IMR-90 (cell line): ENCODE results near the gene MDFI. TPM values are rescaled to one million over a fixed set of nuclear protein-coding genes. Genes with fewer than 3 reads are reported as not detected.

Source experiments
- ATAC-seq: fragments of 200-7000 bp; cut with Tn5 transposase; 2 replicates; pipeline ENCODE4 v1.9.1; 2020; ENCODE audit warnings: low read depth, mild to moderate bottlenecking, moderate library complexity
- BruUV-seq: library from RNA; stranded (reverse); fragments of 400-500 nt; replicated peaks from 2 replicates; lab custom pipeline; 2021; lab: Mats Ljungman, UMichigan
- CTCF ChIA-PET: fragments of 300-600 bp; formaldehyde crosslinking; extraction: SDS; loops from one replicate; lab custom pipeline; 2021; ENCODE audit warnings: antibody characterized with exemption; lab: Yijun Ruan, JAX
- POLR2A ChIA-PET: fragments of 300-600 bp; sonication (Branson Sonifier 250); formaldehyde crosslinking; loops from one replicate; lab custom pipeline; 2022; ENCODE audit warnings: antibody characterized with exemption; ENCODE audit not compliant: unreplicated experiment; lab: Charles Lee
- DNase-seq: peaks from one replicate; pipeline ENCODE4 v3.0.0; 2013
- H2AFZ ChIP-seq: replicated peaks from 2 replicates; pipeline ENCODE3; 2013; ENCODE audit warnings: low read length, mild to moderate bottlenecking; ENCODE audit not compliant: poor library complexity
- H2AK5ac ChIP-seq: 2 replicates; pipeline ENCODE4 v1.6.1; 2013; ENCODE audit warnings: low read depth, low read length, inconsistent platforms
- H2AK9ac ChIP-seq: replicated peaks from 2 replicates; pipeline ENCODE3; 2013; ENCODE audit warnings: mild to moderate bottlenecking, low read depth, low read length, moderate library complexity; ENCODE audit not compliant: poor library complexity
- H2BK120ac ChIP-seq: 2 replicates; pipeline ENCODE4 v1.6.1; 2013; ENCODE audit warnings: low read depth, low read length, inconsistent platforms
- H2BK15ac ChIP-seq: 3 replicates; pipeline ENCODE4 v1.6.1; 2013; ENCODE audit warnings: low read depth, low read length, inconsistent platforms
- H2BK20ac ChIP-seq: 2 replicates; pipeline ENCODE4 v1.6.1; 2013; ENCODE audit warnings: low read depth, mild to moderate bottlenecking, inconsistent platforms, low read length, moderate library complexity
- H2BK5ac ChIP-seq: 2 replicates; pipeline ENCODE4 v1.6.1; 2013; ENCODE audit warnings: mild to moderate bottlenecking, low read depth, low read length, inconsistent platforms; ENCODE audit not compliant: poor library complexity, severe bottlenecking
- H3K14ac ChIP-seq: replicated peaks from 2 replicates; pipeline ENCODE4 v1.6.1; 2013; ENCODE audit warnings: low read depth, low read length, inconsistent platforms
- H3K18ac ChIP-seq: 2 replicates; pipeline ENCODE4 v1.6.1; 2013; ENCODE audit warnings: low read depth, low read length, control low read depth
- H3K23ac ChIP-seq: 2 replicates; pipeline ENCODE4 v1.6.1; 2013; ENCODE audit warnings: low read depth, low read length, inconsistent platforms
- H3K27ac ChIP-seq: 2 replicates; pipeline ENCODE4 v1.5.1; 2013; ENCODE audit warnings: mild to moderate bottlenecking, control low read depth, low read length; ENCODE audit not compliant: insufficient read depth
- H3K27me3 ChIP-seq: 2 replicates; pipeline ENCODE4 v1.6.1; 2013; ENCODE audit warnings: low read length; ENCODE audit not compliant: control insufficient read depth, insufficient read depth
- H3K36me3 ChIP-seq: 2 replicates; pipeline ENCODE4 v1.6.1; 2013; ENCODE audit warnings: low read length, mixed read lengths; ENCODE audit not compliant: control insufficient read depth, insufficient read depth
- H3K4ac ChIP-seq: 2 replicates; pipeline ENCODE4 v1.6.1; 2013; ENCODE audit warnings: low read depth, low read length, inconsistent platforms
- H3K4me1 ChIP-seq: 2 replicates; pipeline ENCODE4 v1.6.1; 2013; ENCODE audit warnings: low read length, mixed read lengths; ENCODE audit not compliant: control insufficient read depth, insufficient read depth
- H3K4me2 ChIP-seq: 2 replicates; pipeline ENCODE4 v1.6.1; 2013; ENCODE audit warnings: low read depth, mild to moderate bottlenecking, control low read depth, low read length, moderate library complexity
- H3K4me3 ChIP-seq: 2 replicates; pipeline ENCODE4 v1.5.1; 2013; ENCODE audit warnings: low read depth, mild to moderate bottlenecking, control low read depth, low read length, moderate library complexity; ENCODE audit not compliant: insufficient read depth
- H3K56ac ChIP-seq: 2 replicates; pipeline ENCODE4 v1.6.1; 2013; ENCODE audit warnings: low read length, inconsistent platforms; ENCODE audit not compliant: insufficient read depth; ENCODE audit errors: extremely low read depth
- H3K79me1 ChIP-seq, 2 experiments: 2 replicates each; pipeline ENCODE4 v1.6.1; 2013; ENCODE audit warnings: low read length in 2 of 2, inconsistent platforms in 1 of 2, low read depth in 1 of 2
- H3K9ac ChIP-seq: 2 replicates; pipeline ENCODE4 v1.6.1; 2013; ENCODE audit warnings: low read depth, low read length, control low read depth
- H3K9me1 ChIP-seq: 2 replicates; pipeline ENCODE4 v1.6.1; 2013; ENCODE audit warnings: low read length, inconsistent platforms; ENCODE audit not compliant: insufficient read depth
- H3K9me3 ChIP-seq: 2 replicates; pipeline ENCODE4 v1.6.1; 2013; ENCODE audit warnings: low read length; ENCODE audit not compliant: control insufficient read depth, insufficient read depth
- H4K20me1 ChIP-seq: 2 replicates; pipeline ENCODE4 v1.6.1; 2013; ENCODE audit warnings: low read length, inconsistent platforms; ENCODE audit not compliant: insufficient read depth
- H4K5ac ChIP-seq: 2 replicates; pipeline ENCODE4 v1.6.1; 2013; ENCODE audit warnings: mild to moderate bottlenecking, low read depth, low read length, control low read depth
- H4K8ac ChIP-seq, 2 experiments: 2 replicates each; pipeline ENCODE4 v1.6.1; 2013; ENCODE audit warnings: low read depth in 2 of 2, low read length in 2 of 2, control low read depth in 1 of 2, inconsistent platforms in 1 of 2
- H4K91ac ChIP-seq: 2 replicates; pipeline ENCODE4 v1.6.1; 2013; ENCODE audit warnings: low read depth, low read length, inconsistent platforms; ENCODE audit not compliant: insufficient read depth
- BHLHE40 ChIP-seq: fragments of 150-350 bp; IDR thresholded peaks from 2 replicates; pipeline ENCODE4 v1.6.1; 2016; ENCODE audit warnings: mild to moderate bottlenecking, low read depth, low read length
- CEBPB ChIP-seq: IDR thresholded peaks from 2 replicates; pipeline ENCODE4 v1.6.1; 2012; ENCODE audit warnings: low read depth, low read length, improper control_type of control experiment
- CHD1 ChIP-seq: IDR thresholded peaks from 2 replicates; pipeline ENCODE4 v1.6.1; 2012; ENCODE audit warnings: low read depth, low read length, improper control_type of control experiment
- CTCF ChIP-seq: conservative IDR thresholded peaks from 2 replicates; pipeline ENCODE4 v1.5.1; 2012; ENCODE audit warnings: mild to moderate bottlenecking, low read depth, low read length, improper control_type of control experiment
- ELK1 ChIP-seq: fragments of 150-350 bp; IDR thresholded peaks from 2 replicates; pipeline ENCODE4 v1.6.1; 2016; ENCODE audit warnings: low read depth, mild to moderate bottlenecking, low read length, moderate library complexity, borderline replicate concordance
- FOS ChIP-seq: fragments of 150-350 bp; IDR thresholded peaks from 2 replicates; pipeline ENCODE4 v1.6.1; 2016; ENCODE audit warnings: low read depth, low read length
- MAFK ChIP-seq: IDR thresholded peaks from 2 replicates; pipeline ENCODE4 v1.6.1; 2012; ENCODE audit warnings: low read depth, low read length, improper control_type of control experiment
- MAZ ChIP-seq: IDR thresholded peaks from 2 replicates; pipeline ENCODE4 v1.6.1; 2012; ENCODE audit warnings: low read depth, mild to moderate bottlenecking, low read length, improper control_type of control experiment, moderate library complexity, borderline replicate concordance
- MXI1 ChIP-seq: IDR thresholded peaks from 2 replicates; pipeline ENCODE4 v1.6.1; 2012; ENCODE audit warnings: low read depth, mild to moderate bottlenecking, low read length, moderate library complexity, borderline replicate concordance
- NFE2L2 ChIP-seq: fragments of 150-350 bp; IDR thresholded peaks from 2 replicates; pipeline ENCODE4 v1.6.1; 2016; ENCODE audit warnings: low read depth, mild to moderate bottlenecking, low read length
- POLR2A ChIP-seq: IDR thresholded peaks from 2 replicates; pipeline ENCODE4 v1.6.1; 2012; ENCODE audit warnings: mild to moderate bottlenecking, low read depth, low read length
- RAD21 ChIP-seq: IDR thresholded peaks from 2 replicates; pipeline ENCODE4 v1.6.1; 2012; ENCODE audit warnings: low read length, improper control_type of control experiment
- RCOR1 ChIP-seq: IDR thresholded peaks from 2 replicates; pipeline ENCODE4 v1.6.1; 2012; ENCODE audit warnings: mild to moderate bottlenecking, low read length, improper control_type of control experiment; ENCODE audit not compliant: insufficient replicate concordance
- SMC3 ChIP-seq: fragments of 150-350 bp; IDR thresholded peaks from 2 replicates; pipeline ENCODE4 v1.6.1; 2016; ENCODE audit warnings: low read depth, mild to moderate bottlenecking, antibody characterized with exemption, low read length, moderate library complexity
- USF2 ChIP-seq: fragments of 150-350 bp; IDR thresholded peaks from 2 replicates; pipeline ENCODE4 v1.6.1; 2017; ENCODE audit warnings: mild to moderate bottlenecking, antibody characterized with exemption, low read length, low read depth
- WGBS, 2 experiments: methylation state at CpG; one replicate each; pipeline versions ENCODE4 v1.1.5 to v1.1.7; 2013; ENCODE audit warnings: missing lambda C conversion rate in 2 of 2; ENCODE audit not compliant: insufficient read length in 1 of 2; ENCODE audit errors: extremely low coverage in 2 of 2; 5-methylcytosine and 5-hydroxymethylcytosine counted together
- dilution Hi-C: fragments of 300-500 bp; cut with HindIII; formaldehyde crosslinking; loops from one replicate; pipeline ENCODE4 v1.14.3; 2018; ENCODE audit warnings: low sequenced_read_pairs; ENCODE audit not compliant: unreplicated experiment
- in situ Hi-C: fragments of 300-500 bp; cut with MboI; formaldehyde crosslinking; loops from 3 replicates; pipeline ENCODE4 v1.14.3; 2019; ENCODE audit warnings: low sequenced_read_pairs, inconsistent platforms, mixed read lengths
- intact Hi-C: fragments of 100-400 bp; cut with micrococcal nuclease; formaldehyde crosslinking; loops from 2 replicates; pipeline ENCODE4 v1.10.0; 2022
- polyA plus RNA-seq, 3 experiments: library from polyadenylated mRNA; depleted of rRNA; stranded (reverse); fragments of >200 nt; gene quantifications; 2 replicates each; pipeline ENCODE4 v1.2.3, GENCODE V29; 2012; ENCODE audit warnings: low replicate concordance in 1 of 3
- total RNA-seq: library from RNA; depleted of rRNA; stranded (reverse); fragments of >200 nt; gene quantifications from 2 replicates; pipeline ENCODE4 v1.2.3, GENCODE V29; 2012

Gene MDFI
- total and polyA plus RNA-seq, 2 of the 4 experiments (the other 2 are of a cell fraction), result 0.18 to 0.29 TPM

- no peak overlapping the region for H2BK5ac ChIP-seq
- no peaks in the 10 kb centered on the region for H3K9me3 ChIP-seq
- no peak overlapping the region for H2AK9ac ChIP-seq
- in situ Hi-C loops, result no loop called here
- no peak overlapping the region for H3K4ac ChIP-seq
- H3K9me1 ChIP-seq, result peaks cover 4% of the 10 kb centered on the region
- no peaks in the 10 kb centered on the region for H3K27me3 ChIP-seq
- no peak overlapping the region for H2AK5ac ChIP-seq
- H3K27ac ChIP-seq, result no peak overlapping the region
- no peak overlapping the region for H4K91ac ChIP-seq
- H2AFZ ChIP-seq, result no peak overlapping the region
- intact Hi-C loops, result no loop called here
- H3K79me1 ChIP-seq, result 0 out of 4 replicates have a peak, but pooled peaks cover 0 to 3% of the 10 kb centered on the region in 2 experiments
- H3K18ac ChIP-seq, result no peak overlapping the region
- no peak overlapping the region for H2BK20ac ChIP-seq
- ChIA-PET CTCF (no interaction called here), POLR2A (no interaction called here)
- no peak overlapping the region for H2BK15ac ChIP-seq
- H3K23ac ChIP-seq, result no peak overlapping the region
- no peak overlapping the region for H3K56ac ChIP-seq
- H4K5ac ChIP-seq, result no peak overlapping the region
- H3K14ac ChIP-seq, result no peak overlapping the region
- peaks cover 13% of the 10 kb centered on the region for H3K4me1 ChIP-seq
- H3K4me2 ChIP-seq, result no peak overlapping the region
- dilution Hi-C loops, result no loop called here
- H3K9ac ChIP-seq, result no peak overlapping the region
- no peak overlapping the region for H3K4me3 ChIP-seq
- H2BK120ac ChIP-seq, result no peak overlapping the region
- no TSS peak for BruUV-seq
- no peaks in the 10 kb centered on the region for H4K20me1 ChIP-seq
- DNase-seq (no peak), ATAC-seq (no peak)
- H4K8ac ChIP-seq, result no peak overlapping the region
- H3K36me3 ChIP-seq, result no peaks in the 10 kb centered on the region
- 78% methylated on average over 3 of the region's 20 CpGs; no CpG with 5 or more reads in 1 of the 2 experiments for WGBS, 2 experiments
- TF ChIP-seq MXI1 (no peak), NFE2L2 (no peak), BHLHE40 (no peak), CTCF (no peak), RCOR1 (no peak), USF2 (no peak), SMC3 (no peak), MAFK (no peak), CHD1 (no peak), FOS (no peak), POLR2A (no peak), CEBPB (no peak), ELK1 (no peak), MAZ (no peak), RAD21 (no peak)
Observed at GRCh38 chr6:41700463-41701347, 62.4 kb downstream of the MDFI start.
